ENCODE results near the gene ANKRD29.
A peak's percentile ranks its signal among the peaks of the same experiment; 100 is the strongest.

ANKRD29 gene

GRCh38 chr18:23662309-23663263 is at the start of gene ANKRD29:
Gene ANKRD29, minus strand, starts transcription at chr18:23662911. Its CDS starts 181 bp downstream, at chr18:23662730.
- DNase-seq, result peak; percentile 47

- DNase-seq, result no peak
Observed at GRCh38 chr18:23712445-23712844, 49.7 kb upstream of the ANKRD29 start.

- DNase-seq, result no peak
Observed at GRCh38 chr18:23711426-23711825, 48.7 kb upstream of the ANKRD29 start.

GRCh38 chr18:23710946-23711345 is 48.2 kb upstream of the ANKRD29 start:
- DNase-seq, result no peak

- DNase-seq, result no peak
Observed at GRCh38 chr18:23710068-23710527, 47.4 kb upstream of the ANKRD29 start.

- no peak for DNase-seq
Observed at GRCh38 chr18:23706971-23707640, 44.4 kb upstream of the ANKRD29 start.

GRCh38 chr18:23704806-23705205 is 42.1 kb upstream of the ANKRD29 start:
- DNase-seq, result no peak

- DNase-seq, result no peak
Observed at GRCh38 chr18:23703987-23704384, 41.3 kb upstream of the ANKRD29 start.

- no peak for DNase-seq
Observed at GRCh38 chr18:23703057-23703986, 40.6 kb upstream of the ANKRD29 start.

- no peak for DNase-seq
Observed at GRCh38 chr18:23702606-23703005, 39.9 kb upstream of the ANKRD29 start.

- DNase-seq, result no peak
Observed at GRCh38 chr18:23701544-23702064, 38.9 kb upstream of the ANKRD29 start.

GRCh38 chr18:23701017-23701416 is 38.3 kb upstream of the ANKRD29 start:
- DNase-seq, result no peak

GRCh38 chr18:23694637-23695430 is 32.1 kb upstream of the ANKRD29 start:
- DNase-seq, result no peak

GRCh38 chr18:23693846-23694245 is 31.1 kb upstream of the ANKRD29 start:
- DNase-seq, result no peak

- DNase-seq, result no peak
Observed at GRCh38 chr18:23690505-23691068, 27.9 kb upstream of the ANKRD29 start.

- peak; percentile 8 for DNase-seq
Observed at GRCh38 chr18:23689616-23690504, 27.1 kb upstream of the ANKRD29 start.

- peak; percentile 32 for DNase-seq
Observed at GRCh38 chr18:23689031-23689615, 26.4 kb upstream of the ANKRD29 start, which contains the start of gene LAMA3. Gene LAMA3, plus strand, starts transcription at chr18:23689453. Its CDS starts 231 bp downstream, at chr18:23689684.

- no peak for DNase-seq
Observed at GRCh38 chr18:23688528-23688927, 25.8 kb upstream of the ANKRD29 start.

- DNase-seq, result no peak
Observed at GRCh38 chr18:23684515-23685197, 21.9 kb upstream of the ANKRD29 start.
